Type B pancreatic cell (in vitro differentiated cells): Measurements from ENCODE around the gene ABHD12B. TPM values are rescaled to one million over a fixed set of nuclear protein-coding genes. Genes with fewer than 3 reads are reported as not detected.
"Not testable (repeated sequence)": the region's sequence is repeated elsewhere in the genome, so short reads cannot be mapped to it uniquely, and the experiment has no call there.

ENCODE experiments used
- DNase-seq: peaks from one replicate; pipeline ENCODE4 v3.0.0; 2021; ENCODE audit warnings: mixed read lengths; ENCODE audit not compliant: unreplicated experiment; ENCODE audit errors: extremely low spot score
- H3K27ac Mint-ChIP-seq: 2 replicates; pipeline ENCODE4 v1.8.0; 2021; ENCODE audit warnings: mild to moderate bottlenecking, mixed read lengths
- H3K27me3 Mint-ChIP-seq: 2 replicates; pipeline ENCODE4 v1.8.0; 2021; ENCODE audit warnings: mixed read lengths
- H3K36me3 Mint-ChIP-seq: 2 replicates; pipeline ENCODE4 v1.8.0; 2021; ENCODE audit warnings: mixed read lengths
- H3K4me1 Mint-ChIP-seq: one replicate; pipeline ENCODE4 v1.8.0; 2021; ENCODE audit warnings: mixed read lengths; ENCODE audit not compliant: unreplicated experiment
- H3K4me3 Mint-ChIP-seq: 2 replicates; pipeline ENCODE4 v1.8.0; 2021; ENCODE audit warnings: mild to moderate bottlenecking, mixed read lengths
- H3K9me3 Mint-ChIP-seq: 2 replicates; pipeline ENCODE4 v1.8.0; 2021; ENCODE audit warnings: mixed read lengths
- total RNA-seq: library from RNA; stranded (reverse); gene quantifications from 2 replicates; pipeline ENCODE4 v1.2.1, GENCODE V29; 2021; ENCODE audit warnings: low replicate concordance
- TF ChIP-seq, protein P1 (sequence below): fragments of 200-600 bp; sonication (generic); conservative IDR thresholded peaks from 2 replicates; pipeline ENCODE4 v1.5.0; 2021; ENCODE audit warnings: antibody characterized with exemption, mild to moderate bottlenecking

The ABHD12B gene
- total RNA-seq, 1 donor from 2014 or later, result 0.17 TPM

DNA sequence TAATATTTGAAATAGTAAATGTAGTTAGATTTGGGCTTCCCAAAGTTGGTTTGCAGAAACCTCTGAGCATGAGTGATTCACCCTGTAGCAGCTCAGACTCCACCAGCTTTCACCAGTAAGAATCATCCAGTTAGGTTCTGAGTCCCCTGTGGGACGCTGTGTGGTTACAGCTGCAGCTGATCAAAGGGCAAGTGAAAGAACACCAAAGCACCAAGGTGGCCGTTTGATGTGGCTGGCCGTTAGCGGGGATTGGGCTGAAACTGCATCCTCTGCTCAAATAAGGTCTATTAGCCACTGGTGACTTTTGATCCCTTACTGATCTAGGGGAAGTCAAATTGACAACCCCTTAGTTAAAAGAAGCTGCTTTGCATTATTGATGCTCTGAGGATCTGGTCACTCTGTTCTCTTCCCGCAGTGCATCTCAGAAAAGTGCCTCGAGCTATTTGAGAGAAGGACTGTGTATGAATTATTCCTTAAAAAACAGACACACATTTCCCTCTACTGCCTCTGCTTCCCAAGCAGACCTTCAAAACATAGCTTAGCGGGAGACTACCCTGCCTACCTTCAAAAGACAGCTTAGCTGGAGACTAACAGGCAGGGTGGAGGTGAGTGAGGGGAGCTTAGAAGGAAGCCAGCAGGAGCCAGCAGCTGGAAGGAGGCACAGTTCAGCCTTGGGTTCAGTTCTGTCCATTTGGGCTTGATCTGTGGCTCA, 3.7 kb downstream of the ABHD12B start:
- Mint-ChIP-seq H3K4me3 (no peak overlapping the region), H3K36me3 (peaks cover 8% of the 10 kb centered on the region), H3K27ac (no peak overlapping the region), H3K4me1 (peaks cover 15% of the 10 kb centered on the region), H3K9me3 (no peaks in the 10 kb centered on the region), H3K27me3 (peaks cover 52% of the 10 kb centered on the region)
- TF ChIP-seq, protein P1, sequence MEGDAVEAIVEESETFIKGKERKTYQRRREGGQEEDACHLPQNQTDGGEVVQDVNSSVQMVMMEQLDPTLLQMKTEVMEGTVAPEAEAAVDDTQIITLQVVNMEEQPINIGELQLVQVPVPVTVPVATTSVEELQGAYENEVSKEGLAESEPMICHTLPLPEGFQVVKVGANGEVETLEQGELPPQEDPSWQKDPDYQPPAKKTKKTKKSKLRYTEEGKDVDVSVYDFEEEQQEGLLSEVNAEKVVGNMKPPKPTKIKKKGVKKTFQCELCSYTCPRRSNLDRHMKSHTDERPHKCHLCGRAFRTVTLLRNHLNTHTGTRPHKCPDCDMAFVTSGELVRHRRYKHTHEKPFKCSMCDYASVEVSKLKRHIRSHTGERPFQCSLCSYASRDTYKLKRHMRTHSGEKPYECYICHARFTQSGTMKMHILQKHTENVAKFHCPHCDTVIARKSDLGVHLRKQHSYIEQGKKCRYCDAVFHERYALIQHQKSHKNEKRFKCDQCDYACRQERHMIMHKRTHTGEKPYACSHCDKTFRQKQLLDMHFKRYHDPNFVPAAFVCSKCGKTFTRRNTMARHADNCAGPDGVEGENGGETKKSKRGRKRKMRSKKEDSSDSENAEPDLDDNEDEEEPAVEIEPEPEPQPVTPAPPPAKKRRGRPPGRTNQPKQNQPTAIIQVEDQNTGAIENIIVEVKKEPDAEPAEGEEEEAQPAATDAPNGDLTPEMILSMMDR, result no peak
- no peak for DNase-seq

DNA sequence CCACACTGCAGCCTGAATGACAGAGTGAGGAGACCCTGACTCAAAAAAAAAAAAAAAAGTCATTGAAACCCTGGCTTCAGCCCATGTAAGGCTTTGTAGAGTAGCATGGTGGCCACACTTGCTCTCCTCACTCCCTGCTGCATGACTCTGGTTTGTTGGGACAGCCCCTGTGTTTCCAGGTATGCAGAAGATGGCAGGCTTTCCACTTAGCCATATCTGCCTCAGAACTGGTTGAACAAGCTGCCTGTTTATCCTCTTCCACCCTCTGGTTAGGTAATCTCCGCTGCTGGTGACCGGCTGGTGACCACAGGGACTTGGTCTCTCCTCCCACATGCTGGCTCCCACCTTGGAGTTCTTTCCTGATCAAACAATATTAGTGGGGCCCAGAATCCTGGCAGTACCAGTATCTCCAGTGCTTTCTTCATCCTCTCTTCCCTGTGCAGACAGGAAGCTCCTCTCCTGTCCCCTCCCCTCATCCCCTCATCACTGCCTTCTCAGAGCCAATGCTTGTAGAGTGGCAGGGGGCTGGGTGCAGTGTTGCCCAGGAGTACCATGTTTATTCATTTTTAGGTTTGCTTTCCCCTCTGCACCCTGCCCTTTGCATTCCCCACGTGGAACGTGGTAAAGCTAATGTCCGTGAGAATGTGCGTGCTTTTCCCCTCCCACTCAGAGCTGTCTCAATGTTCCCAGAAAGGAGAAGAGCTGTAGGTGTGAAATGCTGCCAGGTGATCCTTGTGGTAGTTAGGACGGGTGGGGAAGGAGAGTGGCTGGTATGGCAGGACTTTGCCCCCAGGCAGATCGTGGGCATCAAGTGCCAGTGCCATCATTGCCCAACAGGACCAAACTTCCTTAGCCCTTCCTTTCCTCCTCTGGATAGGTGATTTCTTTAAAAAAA, 11.3 kb downstream of the ABHD12B start:
- Mint-ChIP-seq H3K4me1 (peaks cover 5% of the 10 kb centered on the region), H3K9me3 (no peaks in the 10 kb centered on the region)

DNA sequence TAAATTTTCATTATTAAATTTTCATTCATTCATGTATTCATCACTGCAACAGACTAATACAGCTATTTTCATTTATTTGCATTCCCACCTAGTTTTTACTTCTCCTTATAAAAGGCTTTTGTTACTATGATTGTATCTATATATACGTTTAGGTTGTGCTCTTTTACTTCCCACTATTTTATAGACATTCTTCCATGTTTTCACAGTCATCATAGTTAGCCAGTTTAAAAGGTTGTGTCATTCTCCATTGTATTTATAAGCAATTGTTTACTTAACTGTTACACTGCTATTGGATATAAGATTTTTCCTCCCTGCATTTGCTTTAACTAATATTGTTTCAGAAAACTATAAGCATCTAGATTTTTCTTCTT, 12.0 kb downstream of the ABHD12B start:
- Mint-ChIP-seq H3K36me3 (no peaks in the 10 kb centered on the region), H3K9me3 (no peaks in the 10 kb centered on the region), H3K27me3 (peaks cover 18% of the 10 kb centered on the region), H3K27ac (no peak overlapping the region), H3K4me3 (no peak overlapping the region), H3K4me1 (peaks cover 5% of the 10 kb centered on the region)
- TF ChIP-seq, protein P1, result no peak
- DNase-seq, result no peak

More for the DNA sequence above, 11.3 kb downstream of the ABHD12B start:
- TF ChIP-seq, protein P1, result no peak
- no peaks in the 10 kb centered on the region for H3K36me3 Mint-ChIP-seq
- H3K4me3 Mint-ChIP-seq, result peak overlapping the region; percentile 62
- H3K27ac Mint-ChIP-seq, result peak overlapping the region; percentile 52
- DNase-seq, result no peak
- H3K27me3 Mint-ChIP-seq, result peaks cover 18% of the 10 kb centered on the region

DNA sequence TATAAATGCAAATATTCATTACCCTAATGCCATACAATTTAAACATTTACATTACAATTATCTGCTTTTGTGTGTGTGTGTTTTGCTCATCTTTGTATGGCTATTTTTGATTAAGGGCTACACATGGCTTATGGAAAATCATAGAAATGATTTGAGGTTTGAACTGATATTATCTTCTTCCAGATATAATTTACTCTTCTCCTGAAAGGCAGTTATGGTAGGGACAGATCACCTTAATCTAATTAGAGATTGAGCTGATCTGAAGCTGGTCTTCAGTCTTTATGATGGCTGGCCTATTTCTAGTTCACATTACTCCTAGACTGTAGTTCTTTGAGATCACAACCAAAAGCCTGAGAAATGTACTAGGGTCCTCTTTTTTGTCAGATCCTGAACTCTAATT, 15.6 kb downstream of the ABHD12B start:
- peaks cover 14% of the 10 kb centered on the region for H3K27me3 Mint-ChIP-seq
- DNase-seq, result no peak
- TF ChIP-seq, protein P1, result no peak
- no peak overlapping the region for H3K4me3 Mint-ChIP-seq
- no peaks in the 10 kb centered on the region for H3K9me3 Mint-ChIP-seq
- H3K27ac Mint-ChIP-seq, result no peak overlapping the region
- peaks cover 5% of the 10 kb centered on the region for H3K4me1 Mint-ChIP-seq
- H3K36me3 Mint-ChIP-seq, result no peaks in the 10 kb centered on the region

DNA sequence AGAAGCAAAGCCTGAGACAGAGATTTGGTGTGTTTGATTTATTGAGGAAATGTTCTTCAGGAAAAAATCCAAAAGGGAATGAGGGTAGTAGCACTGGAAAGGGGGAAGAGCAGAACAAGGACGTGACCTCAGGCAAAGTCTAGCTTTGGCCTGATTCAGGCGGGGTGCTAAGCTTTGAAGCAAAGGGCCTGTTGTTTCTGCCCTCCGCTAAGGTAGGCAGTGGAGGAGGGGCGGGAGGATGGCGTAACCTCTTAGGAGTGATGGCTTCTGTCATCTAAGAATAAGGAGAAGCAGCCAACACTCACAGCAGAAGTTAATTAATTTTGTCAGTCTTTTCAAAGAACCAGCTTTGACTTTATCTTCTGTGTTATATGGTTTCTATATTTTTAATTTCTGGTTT, 20.4 kb downstream of the ABHD12B start:
- Mint-ChIP-seq H3K4me1 (peaks cover 7% of the 10 kb centered on the region), H3K27ac (peak overlapping the region; percentile 73)
- no peak for DNase-seq

DNA sequence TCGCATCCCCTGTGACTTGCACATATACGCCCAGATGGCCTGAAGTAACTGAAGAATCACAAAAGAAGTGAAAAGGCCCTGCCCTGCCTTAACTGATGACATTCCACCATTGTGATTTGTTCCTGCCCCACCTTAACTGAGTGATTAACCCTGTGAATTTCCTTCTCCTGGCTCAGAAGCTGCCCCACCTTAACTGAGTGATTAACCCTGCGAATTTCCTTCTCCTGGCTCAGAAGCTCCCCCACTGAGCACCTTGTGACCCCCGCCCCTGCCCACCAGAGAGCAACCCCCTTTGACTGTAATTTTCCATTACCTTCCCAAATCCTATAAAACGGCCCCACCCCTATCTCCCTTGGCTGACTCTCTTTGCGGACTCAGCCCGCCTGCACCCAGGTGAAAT, 24.6 kb downstream of the ABHD12B start:
- peak overlapping the region; percentile 97 for H3K27ac Mint-ChIP-seq
- DNase-seq, H3K9me3 Mint-ChIP-seq, H3K27me3 Mint-ChIP-seq, H3K4me1 Mint-ChIP-seq, H3K36me3 Mint-ChIP-seq: not testable (repeated sequence)
- H3K4me3 Mint-ChIP-seq, result peak overlapping the region; percentile 56

More for the DNA sequence above, 20.4 kb downstream of the ABHD12B start:
- TF ChIP-seq, protein P1, result no peak
- Mint-ChIP-seq H3K9me3 (no peaks in the 10 kb centered on the region), H3K36me3 (no peaks in the 10 kb centered on the region), H3K27me3 (no peaks in the 10 kb centered on the region), H3K4me3 (peak overlapping the region; percentile 6)

DNA sequence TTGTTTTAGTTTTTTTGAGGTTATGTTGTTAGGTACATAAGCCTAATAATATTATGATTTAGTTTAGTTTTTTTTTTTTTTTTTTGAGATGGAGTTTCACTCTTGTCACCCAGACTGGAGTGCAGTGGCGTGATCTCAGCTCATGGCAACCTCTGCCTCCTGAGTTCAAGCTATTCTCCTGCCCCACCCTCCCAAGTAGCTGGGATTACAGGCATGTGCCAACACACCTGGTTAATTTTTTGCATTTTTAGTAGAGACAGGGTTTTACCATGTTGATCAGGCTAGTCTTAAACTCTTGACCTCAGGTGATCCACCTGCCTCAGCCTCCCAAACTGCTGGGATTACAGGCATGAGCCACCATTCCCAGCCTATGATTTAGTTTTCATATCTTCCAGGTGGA, 25.2 kb downstream of the ABHD12B start:
- not testable (repeated sequence) for H3K9me3 Mint-ChIP-seq, H3K4me3 Mint-ChIP-seq, DNase-seq, H3K27me3 Mint-ChIP-seq, H3K4me1 Mint-ChIP-seq, H3K36me3 Mint-ChIP-seq
- peak overlapping the region; percentile 97 for H3K27ac Mint-ChIP-seq
